Measurements from ENCODE around the gene FRMD7.

DNA sequence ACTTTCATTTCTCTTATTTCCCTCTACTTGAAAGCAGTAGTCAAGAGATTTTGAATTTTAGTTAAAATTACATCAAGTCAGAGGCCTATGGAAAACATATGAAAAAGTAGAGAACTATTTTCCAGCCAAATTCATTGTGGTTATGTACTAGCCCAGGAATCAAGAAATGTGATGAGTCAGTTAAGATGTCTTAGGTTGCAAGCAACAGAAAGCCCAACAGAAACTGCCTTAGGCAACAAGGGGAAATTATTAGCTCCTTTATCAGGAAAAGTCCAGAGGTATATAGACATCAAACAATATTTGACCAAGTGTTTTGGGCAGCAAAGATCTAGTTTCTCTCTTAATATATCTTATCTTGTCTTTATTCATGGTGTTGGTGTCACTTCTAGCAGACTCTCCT lies 37.8 kb upstream of the FRMD7 start:
- TF ChIP-seq POLR2A (IDR thresholded peaks at IDR 0.05) (no peak), EP300 (IDR thresholded peaks at IDR 0.05) (no peak), POLR2AphosphoS5 (IDR thresholded peaks at IDR 0.05) (no peak)
- TF ChIP-seq, protein P1, sequence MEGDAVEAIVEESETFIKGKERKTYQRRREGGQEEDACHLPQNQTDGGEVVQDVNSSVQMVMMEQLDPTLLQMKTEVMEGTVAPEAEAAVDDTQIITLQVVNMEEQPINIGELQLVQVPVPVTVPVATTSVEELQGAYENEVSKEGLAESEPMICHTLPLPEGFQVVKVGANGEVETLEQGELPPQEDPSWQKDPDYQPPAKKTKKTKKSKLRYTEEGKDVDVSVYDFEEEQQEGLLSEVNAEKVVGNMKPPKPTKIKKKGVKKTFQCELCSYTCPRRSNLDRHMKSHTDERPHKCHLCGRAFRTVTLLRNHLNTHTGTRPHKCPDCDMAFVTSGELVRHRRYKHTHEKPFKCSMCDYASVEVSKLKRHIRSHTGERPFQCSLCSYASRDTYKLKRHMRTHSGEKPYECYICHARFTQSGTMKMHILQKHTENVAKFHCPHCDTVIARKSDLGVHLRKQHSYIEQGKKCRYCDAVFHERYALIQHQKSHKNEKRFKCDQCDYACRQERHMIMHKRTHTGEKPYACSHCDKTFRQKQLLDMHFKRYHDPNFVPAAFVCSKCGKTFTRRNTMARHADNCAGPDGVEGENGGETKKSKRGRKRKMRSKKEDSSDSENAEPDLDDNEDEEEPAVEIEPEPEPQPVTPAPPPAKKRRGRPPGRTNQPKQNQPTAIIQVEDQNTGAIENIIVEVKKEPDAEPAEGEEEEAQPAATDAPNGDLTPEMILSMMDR (IDR thresholded peaks at IDR 0.05), result no peak

All from sigmoid colon (tissue), 4 donors.